ENCODE results near the gene CCDC124.

The CCDC124 gene

DNA sequence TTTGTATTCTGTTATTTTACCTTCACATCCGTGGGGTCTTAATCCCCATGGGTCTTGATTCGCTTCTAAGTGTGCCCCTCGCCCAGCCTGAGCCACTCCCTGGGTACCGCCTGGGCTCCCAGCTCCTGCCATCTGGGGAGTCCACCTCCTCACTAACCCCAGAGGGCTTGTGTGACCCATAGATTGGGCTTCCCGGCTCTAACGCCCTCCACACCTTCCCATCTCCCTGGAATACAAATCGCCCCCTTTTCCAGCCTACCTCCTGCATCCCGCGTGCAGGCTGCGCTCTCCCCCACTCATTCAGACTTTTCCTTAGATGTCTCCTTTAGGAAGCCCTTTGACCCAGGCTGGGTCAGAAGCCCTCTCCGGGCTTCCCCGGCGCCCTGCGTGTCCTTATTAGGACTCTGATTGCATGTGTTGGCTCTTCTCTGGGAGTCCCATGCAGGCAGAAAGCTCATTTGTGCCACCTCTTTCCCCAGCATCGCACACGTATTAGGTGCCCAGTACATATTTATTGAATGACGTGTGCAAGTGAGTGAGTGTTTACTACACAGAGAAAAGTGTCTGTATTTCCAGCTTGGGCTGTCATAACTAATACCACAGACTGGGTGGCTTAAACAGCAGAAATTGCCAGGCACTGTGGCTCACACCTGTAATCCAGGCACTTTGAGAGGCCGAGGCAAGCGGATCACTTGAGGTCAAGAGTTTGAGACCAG lies 757 bp downstream of the CCDC124 start:
- no peak for DNase-seq (ENCODE audit: low read depth in 2 of 2)

DNA sequence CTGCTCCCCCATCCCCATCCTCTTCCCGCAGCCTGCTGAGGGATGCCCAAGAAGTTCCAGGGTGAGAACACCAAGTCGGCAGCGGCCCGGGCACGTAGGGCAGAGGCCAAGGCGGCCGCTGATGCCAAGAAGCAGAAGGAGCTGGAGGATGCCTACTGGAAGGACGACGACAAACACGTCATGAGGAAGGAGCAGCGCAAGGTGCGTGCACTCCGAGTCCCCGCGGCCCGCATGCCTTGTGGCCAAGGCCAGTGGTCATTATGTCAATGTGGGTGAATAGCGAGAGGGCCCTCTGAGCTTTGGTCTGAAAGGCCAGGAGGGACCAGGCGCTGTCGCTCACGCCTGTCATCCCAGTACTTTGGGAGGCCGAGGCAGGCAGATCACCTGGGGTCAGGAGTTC lies 3.6 kb downstream of the CCDC124 start:
- no peak for DNase-seq (ENCODE audit: low read depth in 2 of 2)

DNA sequence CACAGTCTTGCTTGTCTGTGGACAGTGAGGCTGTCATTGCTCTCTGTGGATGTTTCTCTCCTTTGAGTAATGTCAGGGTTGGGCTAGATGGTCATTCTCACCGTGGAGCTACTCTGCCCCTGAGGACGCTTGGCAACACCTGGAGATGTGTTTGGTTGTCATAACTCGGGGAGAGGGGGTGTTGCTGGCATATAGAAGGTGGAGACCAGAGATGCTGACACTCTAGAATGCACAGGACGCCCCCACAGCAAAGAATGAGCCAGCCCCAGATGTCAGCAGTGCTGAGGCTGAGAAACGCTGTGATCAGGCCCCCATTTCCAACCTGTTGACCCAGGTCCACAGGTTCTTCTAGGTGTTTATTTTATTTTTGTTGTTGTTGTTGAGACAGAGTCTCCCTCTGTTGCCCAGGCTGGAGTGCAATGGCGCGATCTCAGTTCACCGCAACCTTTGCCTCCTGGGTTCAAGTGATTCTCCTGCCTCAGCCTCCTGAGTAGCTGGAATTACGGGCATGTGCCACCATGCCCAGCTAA lies 4.6 kb downstream of the CCDC124 start:
- no peak for DNase-seq (ENCODE audit: low read depth in 2 of 2)

DNA sequence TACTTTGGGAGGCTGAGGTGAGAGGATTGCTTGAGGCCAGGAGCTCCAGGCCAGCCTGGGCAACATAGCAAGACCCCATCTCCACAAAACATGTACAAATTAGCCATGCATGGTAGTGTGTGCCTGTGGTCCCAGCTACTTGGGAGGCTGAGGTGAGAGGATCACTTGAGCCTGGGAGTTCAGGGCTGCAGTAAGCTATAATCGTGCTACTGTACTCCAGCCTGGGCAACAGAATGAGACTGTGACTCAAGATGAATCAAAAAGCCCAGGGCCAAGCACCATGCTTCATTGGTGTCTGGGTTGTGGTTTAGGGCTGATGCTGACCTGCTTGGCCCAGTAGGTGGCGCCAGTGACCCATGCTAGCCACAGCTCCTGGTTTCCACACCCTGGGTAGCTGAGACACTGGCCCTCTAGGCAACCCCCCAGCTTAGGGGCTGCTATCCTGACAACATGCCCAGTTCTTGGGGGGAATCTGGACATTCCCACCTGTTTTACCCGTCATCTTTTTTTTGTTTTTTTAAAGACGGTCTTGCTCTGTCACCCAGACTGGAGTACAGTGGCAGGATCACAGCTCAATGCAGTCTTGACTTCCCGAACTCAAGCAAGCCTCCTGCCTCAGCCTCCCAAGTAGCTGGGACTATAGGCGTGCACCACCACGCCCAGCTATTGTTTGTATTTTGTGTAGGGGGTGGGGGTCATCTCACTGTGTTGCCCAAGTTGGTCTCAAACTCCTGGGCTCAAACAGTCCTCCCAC lies 5.5 kb downstream of the CCDC124 start:
- DNase-seq (ENCODE audit: low read depth in 2 of 2): peak; percentile 73 to 79

DNA sequence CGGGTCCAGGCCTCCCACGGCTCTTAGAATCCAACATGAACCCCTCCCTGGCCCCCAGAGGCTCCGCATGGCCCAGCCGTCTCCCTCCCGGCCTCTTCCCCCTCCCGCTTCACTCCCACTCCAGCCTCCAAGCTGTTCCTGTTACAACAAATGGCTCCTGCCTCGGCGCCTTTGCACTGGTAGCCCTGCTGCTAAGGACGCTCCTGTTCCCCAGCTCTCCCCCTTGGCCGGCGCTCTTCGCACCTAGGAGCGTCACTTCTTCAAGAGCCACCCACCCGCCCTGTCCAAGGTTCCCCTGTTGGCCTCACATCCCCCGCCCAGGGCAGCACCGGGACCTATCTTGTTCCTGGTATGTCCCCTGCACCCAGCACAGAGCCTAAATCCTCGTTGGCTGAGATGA lies 9.4 kb downstream of the CCDC124 start:
- DNase-seq (ENCODE audit: low read depth in 2 of 2): no peak

DNA sequence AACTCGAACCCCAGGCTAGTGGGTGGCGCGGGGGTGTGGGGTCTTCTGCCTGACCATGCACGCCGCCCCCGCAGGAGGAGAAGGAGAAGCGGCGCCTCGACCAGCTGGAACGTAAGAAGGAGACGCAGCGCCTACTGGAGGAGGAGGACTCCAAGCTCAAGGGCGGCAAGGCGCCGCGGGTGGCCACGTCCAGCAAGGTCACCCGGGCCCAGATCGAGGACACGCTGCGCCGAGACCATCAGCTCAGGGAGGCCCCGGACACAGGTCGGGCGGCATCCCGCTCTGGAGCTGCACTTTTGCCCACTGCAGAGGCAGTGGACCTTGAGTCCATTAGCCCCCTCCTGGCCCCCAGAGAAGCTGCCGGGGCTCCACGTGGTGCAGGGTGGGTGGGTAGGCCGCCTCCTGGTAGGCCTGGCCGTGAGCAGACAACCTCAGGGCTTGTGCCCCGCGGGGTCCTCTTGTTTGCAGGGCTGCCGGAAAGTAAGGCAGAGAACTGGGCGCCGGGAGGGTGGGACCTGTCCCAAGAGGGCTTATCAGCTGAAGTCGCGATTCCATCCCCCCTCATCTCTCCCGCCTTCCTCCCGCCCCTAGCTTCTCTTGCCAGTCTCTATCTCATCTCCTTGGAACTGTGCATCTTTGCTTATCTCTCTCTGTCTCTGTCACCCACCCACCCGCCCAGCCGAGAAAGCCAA lies 9.9 kb downstream of the CCDC124 start:
- DNase-seq (ENCODE audit: low read depth in 2 of 2): no peak

DNA sequence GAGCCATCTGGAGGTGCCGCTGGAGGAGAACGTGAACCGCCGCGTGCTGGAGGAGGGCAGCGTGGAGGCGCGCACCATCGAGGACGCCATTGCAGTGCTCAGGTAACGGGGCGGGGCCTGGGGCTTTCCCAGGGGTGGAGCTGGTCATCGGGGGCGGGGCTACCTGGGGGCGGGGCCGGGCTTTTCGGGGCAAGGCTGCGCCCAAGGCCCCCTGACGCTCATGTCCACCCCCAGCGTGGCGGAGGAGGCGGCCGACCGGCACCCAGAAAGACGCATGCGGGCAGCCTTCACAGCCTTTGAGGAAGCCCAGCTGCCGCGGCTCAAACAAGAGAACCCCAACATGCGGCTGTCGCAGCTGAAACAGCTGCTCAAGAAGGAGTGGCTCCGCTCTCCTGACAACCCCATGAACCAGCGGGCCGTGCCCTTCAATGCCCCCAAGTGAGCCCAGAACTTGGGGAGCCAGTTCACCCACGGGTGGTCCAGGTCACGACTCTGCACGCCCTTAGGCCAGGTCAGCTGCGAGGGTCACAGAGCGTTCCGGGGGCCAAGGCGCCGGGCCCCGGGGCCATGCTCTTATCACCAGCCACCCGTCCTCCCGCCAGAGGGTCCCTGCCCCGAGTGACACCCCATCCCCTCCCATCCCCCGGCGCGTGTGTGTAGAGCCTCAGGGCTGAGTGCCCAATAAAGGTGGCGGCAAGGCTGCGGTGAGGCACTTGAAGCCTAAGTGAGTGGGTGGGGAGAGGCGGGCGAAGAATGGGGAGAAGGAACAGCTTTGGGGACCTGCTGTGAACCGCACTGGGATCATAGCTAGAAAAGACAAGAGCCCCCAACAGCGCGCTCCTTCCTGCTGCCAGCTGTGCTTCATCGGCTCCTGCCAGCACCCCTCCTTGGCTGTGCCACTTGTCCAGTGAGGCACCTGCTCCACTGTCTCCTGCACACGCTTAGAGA lies 10.7 kb downstream of the CCDC124 start:
- DNase-seq (ENCODE audit: low read depth in 2 of 2): no peak

DNA sequence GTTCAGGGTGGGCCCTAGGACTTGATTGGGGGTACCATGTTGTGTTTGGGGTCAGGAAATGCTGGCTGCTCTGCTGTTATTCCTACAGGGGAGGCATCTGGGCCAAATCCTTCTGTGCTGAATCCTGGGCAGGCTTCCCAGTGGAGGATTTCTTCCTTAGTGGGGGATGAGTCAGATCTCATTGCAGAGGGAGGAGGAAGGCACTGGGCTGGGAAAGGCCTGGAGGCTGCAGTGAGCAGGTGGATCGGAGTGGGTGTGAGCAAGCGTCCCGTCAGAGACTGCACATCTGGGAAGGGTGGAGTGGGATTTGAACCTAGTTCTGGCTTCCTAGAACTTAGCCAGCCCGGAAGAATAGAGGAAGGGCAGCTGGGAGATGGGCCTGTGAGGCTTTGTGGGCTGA lies 11.5 kb downstream of the CCDC124 start:
- no peak for DNase-seq (ENCODE audit: low read depth in 2 of 2)

DNA sequence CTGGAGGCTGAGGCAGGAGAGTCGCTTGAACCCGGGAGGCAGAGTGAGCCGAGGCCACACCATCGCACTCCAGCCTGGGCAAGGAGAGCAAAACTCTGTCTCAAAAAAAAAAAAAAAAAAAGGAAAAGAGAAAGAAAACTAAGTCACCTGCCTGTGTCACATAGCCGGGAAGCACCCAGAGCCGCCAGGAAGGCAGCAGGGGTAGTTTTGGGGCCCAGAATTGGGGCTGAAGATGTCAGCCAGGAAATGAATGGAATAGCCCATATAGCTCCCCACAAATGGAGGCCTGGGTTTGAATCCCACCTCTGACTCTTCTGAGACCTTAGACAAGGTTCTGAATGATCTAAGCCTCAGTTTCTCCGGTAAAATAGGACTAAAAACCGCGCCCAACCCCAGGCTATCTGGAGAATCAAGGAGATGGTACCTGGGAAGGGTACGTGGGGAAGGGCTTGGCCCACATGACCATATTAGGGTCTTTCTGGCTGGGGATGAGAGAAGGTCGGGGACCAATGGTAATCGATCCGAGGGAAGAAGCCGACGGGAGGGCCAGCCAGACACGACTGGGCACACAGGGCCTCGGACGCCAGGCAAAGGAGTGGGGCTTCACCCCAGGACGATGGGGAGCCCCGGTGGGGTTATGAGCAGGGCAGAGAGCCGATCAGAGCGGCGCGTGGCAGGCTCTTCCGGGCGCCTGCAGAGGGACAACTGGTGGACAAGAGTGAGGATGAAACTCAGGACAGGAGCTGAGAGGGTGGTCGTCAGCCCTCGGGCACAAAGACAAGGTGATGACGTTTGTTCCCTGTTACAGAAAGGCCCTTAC lies 14.4 kb downstream of the CCDC124 start:
- no peak for DNase-seq (ENCODE audit: low read depth in 2 of 2)

DNA sequence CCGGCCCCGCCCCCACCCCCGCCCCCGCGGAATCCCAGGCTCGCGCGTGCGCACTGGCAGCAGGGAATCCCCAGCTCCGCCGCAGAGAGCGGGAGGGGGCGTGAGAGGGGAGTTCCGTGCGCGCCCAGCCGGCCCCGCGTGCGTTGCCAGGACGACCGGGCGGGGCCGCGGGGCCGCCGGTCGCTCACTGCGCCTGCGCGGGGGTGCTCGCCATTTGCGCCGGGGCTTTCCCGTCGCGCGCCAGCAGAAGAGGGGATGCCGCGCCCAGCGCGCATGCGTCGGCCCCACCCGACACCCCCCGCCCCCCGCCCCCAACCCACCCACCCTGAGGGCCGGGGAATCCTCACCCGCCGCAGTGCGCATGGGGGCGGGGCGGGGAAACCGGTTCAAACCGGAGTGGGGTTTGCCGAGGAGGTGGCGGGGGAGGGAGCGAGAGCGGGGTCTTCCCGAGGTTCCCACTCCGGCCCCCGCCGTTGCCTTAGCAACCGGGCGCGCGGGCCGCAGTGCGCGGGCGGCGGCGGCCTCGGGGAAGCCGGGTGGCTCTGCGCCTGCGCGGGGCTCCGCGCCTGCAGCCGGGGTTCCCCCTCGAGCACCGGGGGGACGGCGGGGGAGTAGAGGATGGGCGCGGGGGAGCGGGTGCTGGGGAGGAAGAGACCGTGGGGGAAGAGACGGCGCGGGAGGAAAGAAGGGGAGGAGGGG lies 15.1 kb downstream of the CCDC124 start:
- DNase-seq (ENCODE audit: low read depth in 2 of 2): peak; percentile 89 to 94

DNA sequence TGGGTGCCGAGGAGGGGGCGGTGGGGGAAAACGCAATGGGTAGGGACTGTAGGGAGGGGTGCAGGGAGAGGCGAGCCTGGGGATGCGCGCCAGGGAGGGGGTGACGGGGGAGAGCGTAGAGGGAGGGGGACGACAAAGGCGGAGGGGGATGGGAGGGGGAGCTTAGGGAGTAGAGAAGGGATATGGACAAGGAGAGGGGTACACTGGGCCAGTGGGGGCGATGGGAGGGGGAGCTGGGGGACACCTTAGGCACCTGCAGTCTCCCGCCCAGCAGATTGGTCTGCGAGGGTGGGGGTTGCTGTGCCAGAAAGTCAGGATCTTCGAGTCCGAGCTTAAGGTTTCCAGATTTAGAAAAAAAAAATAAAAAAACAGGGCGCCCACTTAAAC lies 15.7 kb downstream of the CCDC124 start:
- no peak for DNase-seq (ENCODE audit: low read depth in 2 of 2)

DNA sequence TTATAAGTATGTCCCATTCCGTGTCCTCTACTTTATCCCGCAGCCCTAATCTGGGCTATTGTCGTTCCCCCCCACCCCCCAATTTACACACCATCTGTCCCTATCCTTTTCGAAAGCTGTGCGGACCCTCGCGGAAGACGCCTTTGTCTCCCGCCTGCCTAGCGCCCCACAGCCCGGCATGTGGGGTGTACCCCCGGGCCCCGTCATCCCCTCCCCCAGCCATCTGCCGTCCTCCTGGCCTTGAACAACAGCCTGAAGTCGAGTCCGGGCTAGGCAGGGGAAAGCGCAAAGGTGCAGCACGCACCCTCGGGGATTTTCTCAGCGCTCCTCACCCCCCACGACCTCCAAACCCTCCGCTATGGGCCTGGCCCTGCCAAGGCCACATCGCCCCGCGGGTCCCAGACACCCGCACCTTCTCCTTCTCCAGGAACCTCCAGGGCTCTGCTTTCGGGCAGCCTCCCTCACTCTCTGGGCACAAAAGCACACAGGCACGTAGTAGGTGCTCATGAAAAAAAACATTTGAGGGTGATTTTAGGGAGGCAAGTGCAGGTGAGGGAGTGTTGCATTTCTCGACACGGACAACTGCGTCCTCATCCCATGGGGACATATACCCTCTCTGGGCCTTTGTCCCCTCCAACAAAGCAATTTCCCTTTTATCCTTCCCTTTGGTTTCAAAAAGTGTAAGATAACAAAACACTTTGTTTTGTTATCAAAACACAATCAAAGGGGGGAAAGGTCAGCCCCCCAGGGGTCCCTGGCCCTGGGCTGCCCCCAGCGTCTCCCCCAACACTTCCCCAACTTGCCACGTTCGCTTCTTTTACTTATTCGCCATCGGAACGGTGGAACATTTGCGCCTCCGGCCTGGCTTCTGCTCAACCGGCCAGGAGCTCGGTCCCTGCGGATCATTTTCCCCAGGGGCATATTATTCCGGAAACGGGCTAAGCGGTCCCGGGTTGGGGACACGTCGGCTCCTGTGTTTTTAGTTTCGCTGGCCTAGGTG lies 16.4 kb downstream of the CCDC124 start:
- DNase-seq (ENCODE audit: low read depth in 2 of 2): no peak

DNA sequence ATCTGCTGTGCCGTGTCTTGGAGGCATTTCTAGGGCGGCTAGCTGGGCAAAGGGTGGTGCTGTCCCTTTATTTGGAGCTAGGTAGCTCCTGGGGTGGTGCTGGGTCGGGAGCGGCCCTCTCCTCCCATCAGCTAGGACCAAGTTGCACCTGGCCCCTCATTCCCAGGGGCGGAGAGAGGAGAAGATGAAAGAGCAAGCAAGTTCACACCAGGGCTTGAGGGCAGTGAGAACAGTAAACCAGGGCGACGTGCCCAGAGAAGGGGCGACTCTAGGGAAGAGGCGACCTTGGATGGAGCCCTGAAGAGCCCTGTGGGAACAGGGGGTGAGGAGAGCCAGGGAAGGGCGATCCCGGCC lies 17.1 kb downstream of the CCDC124 start:
- DNase-seq (ENCODE audit: low read depth in 2 of 2): no peak

DNA sequence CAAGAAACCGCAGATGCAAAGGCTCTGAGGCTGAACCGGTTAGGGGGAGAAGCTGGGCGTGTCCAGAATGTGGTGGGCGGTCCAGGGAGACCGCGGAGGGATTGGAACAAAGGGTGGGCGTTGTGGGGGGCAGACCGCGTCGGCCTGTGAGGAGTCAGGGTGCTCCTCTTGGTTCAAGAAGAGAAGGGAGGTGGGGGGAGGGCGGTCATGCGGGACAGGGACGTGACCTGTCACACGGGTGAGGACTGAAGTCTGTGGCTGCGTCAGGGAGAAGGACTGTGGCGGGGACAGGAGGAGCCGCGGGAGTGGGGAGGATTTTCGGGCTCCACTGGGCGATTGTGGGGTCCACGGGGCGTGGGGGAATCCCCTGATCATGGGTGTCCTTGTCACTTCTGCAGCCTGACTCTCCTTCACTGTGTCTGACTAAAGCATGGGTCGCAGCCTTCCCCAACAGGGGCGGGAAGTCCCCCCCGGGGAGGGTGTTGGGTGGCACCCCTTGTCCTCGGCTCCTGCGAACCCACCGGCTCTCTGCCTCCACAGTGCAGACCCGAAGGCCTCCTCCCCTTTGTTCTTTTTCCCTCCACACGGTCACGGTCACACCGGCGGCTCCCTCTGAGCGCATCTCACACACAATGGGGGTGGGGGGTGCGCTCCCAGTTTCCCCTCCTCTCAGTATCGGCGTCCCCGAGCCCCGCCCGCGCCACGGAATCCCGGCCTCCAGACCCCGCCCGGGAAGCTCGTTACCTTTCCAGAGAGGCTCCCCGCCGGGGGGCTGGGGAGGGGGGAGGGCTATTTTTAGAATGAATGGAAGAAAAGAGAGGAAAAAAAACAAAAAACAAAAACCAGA lies 17.7 kb downstream of the CCDC124 start:
- DNase-seq (ENCODE audit: low read depth in 2 of 2): no peak

DNA sequence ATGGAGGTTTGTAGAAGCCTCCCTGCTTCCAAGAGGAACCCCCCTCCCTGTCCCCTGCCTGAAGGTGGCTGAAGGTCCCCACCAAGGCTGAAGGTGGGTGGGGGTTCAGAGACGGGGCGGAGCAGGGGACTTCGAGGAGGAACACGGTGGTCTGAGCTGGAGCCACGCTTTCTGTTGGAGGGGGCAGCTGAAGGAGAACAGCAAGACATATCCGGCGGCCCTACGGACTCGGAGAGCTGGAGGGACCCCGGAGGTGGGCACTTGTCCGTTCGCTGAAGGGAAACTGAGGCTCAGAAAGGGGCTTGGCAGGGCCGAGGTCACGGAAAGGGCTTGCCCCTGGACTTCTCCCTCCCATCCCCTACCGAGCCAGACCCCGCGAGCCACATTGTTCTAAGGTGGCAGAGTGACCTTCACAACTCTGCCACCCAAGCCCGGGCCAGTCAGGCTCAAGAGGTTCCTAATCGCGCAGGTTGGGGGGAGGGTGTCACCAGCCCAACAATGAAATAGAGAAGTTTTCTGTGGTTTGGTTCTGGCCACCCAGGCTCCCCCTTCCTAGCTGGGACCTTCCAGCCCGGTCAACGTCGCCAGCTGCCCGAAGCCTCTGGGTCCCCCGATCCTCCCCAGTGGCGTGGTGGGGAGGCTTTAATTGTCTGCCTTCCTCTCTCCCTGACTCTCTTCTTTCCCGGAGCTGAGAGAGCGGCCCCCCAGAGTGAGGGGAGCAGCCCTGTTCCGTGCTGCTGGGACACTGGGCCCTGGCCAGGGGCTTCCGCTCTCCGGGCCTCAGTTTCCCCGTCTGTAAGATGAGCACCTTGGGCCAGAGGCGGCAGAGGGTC lies 18.6 kb downstream of the CCDC124 start:
- no peak for DNase-seq (ENCODE audit: low read depth in 2 of 2)

DNA sequence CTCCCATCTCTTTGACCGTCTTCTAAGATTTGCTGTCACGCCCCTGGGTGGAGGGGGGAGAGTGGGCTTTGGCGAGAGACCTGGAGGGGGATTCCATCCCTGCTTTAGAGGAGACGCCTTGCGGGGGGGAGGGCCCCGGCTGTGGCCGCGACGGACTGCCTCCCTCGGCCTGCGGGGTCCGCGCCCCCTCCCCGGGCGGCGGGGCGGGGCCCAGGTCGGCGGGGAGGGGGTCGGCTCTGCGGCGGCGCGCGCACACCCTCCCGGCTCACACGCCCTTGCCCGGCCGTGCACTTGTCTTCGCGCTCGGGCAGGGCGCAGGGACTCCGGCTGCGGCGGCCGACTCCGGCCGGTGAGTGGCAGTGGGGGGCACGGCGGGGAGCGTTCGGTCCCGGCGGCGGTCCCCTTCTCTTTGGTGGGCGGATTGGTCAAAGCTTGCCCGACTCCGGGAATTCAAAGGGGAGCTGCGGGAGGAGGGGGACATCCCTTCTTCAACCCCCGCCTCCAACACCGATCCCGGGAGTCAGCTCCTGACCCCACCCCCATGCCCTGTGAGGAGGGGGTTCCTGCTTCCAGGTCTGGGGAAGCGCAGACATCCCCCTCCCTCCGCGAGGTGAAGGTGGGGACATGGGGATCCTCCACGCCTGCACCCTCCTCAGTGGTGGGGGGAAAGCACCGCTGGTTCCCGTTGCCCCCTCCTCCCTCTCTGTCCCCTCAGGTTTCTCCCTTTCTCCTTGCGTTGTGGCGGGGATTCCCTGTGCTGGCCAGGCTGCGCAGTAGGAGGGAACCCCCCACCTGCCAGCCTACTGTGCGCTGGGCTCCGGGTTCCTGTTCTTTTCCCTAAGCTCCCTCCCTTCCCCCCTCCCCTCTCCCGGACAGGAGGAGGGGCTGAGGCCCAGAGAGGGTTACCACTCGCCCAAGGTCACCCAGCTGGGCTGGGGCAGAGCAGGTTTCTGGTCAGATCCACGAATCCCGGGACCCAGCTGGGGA lies 19.5 kb downstream of the CCDC124 start:
- no peak for DNase-seq (ENCODE audit: low read depth in 2 of 2)

All from stimulated activated CD4-positive, alpha-beta T cell treated with anti-CD3 and anti-CD28 coated beads, Interleukin-15, amount 100 ng/mL, for 48 hours (primary cell).